MM.1S (cell line): Measurements from ENCODE around the gene CIB1.

Experiments used
- DNase-seq: peaks from one replicate; pipeline ENCODE4 v3.0.0-alpha.2; 2015
- H2AFZ ChIP-seq: fragments of 300-600 bp; sonication (generic); 2 replicates; pipeline ENCODE4 v1.6.0; 2016; ENCODE audit warnings: antibody characterized with exemption, low read length
- H3F3A ChIP-seq: fragments of 300-600 bp; sonication (generic); 2 replicates; pipeline ENCODE4 v1.6.1; 2016; ENCODE audit warnings: mild to moderate bottlenecking, antibody characterized with exemption, low read length, moderate library complexity, mixed read lengths; ENCODE audit not compliant: insufficient read depth
- H3K27ac ChIP-seq: fragments of 300-600 bp; sonication (generic); 2 replicates; pipeline ENCODE4 v1.5.1; 2016; ENCODE audit warnings: mild to moderate bottlenecking, low read length
- H3K27me3 ChIP-seq: fragments of 300-600 bp; sonication (generic); replicated peaks from 2 replicates; pipeline ENCODE4 v1.6.0; 2016; ENCODE audit warnings: low read length; ENCODE audit not compliant: insufficient read depth
- H3K36me3 ChIP-seq: fragments of 300-600 bp; sonication (generic); replicated peaks from 2 replicates; pipeline ENCODE4 v1.6.1; 2016; ENCODE audit warnings: mild to moderate bottlenecking, low read length, mixed read lengths; ENCODE audit not compliant: insufficient read depth
- H3K4me1 ChIP-seq: fragments of 300-600 bp; sonication (generic); 2 replicates; pipeline ENCODE4 v1.6.1; 2016; ENCODE audit warnings: low read length, mixed read lengths
- H3K4me2 ChIP-seq: fragments of 300-600 bp; sonication (generic); 2 replicates; pipeline ENCODE4 v1.6.0; 2016; ENCODE audit warnings: low read depth, low read length
- H3K4me3 ChIP-seq: fragments of 300-600 bp; sonication (generic); 2 replicates; pipeline ENCODE4 v1.5.1; 2016; ENCODE audit warnings: low read length, mixed read lengths
- H3K79me2 ChIP-seq: fragments of 300-600 bp; sonication (generic); 2 replicates; pipeline ENCODE4 v1.6.1; 2016; ENCODE audit warnings: mixed run types, low read length, mixed read lengths
- H3K9ac ChIP-seq: fragments of 300-600 bp; sonication (generic); 2 replicates; pipeline ENCODE4 v1.6.1; 2016; ENCODE audit warnings: low read length, mixed read lengths
- H3K9me2 ChIP-seq: fragments of 300-600 bp; sonication (generic); replicated peaks from 2 replicates; pipeline ENCODE4 v1.6.1; 2016; ENCODE audit warnings: mild to moderate bottlenecking, low read length, mixed read lengths; ENCODE audit not compliant: insufficient read depth
- H3K9me3 ChIP-seq: fragments of 300-600 bp; sonication (generic); replicated peaks from 2 replicates; pipeline ENCODE4 v1.6.1; 2016; ENCODE audit warnings: mild to moderate bottlenecking, low read length, mixed read lengths; ENCODE audit not compliant: insufficient read depth
- H4K20me1 ChIP-seq: fragments of 300-600 bp; sonication (generic); 2 replicates; pipeline ENCODE4 v1.6.1; 2016; ENCODE audit warnings: mild to moderate bottlenecking, low read length, moderate library complexity, mixed read lengths; ENCODE audit not compliant: insufficient read depth
- CTCF ChIP-seq: fragments of 300-600 bp; sonication (generic); IDR thresholded peaks from 2 replicates; pipeline ENCODE4 v1.5.1; 2016; ENCODE audit warnings: antibody characterized with exemption, low read length, mixed read lengths
- EZH2 ChIP-seq: fragments of 300-600 bp; sonication (generic); optimal IDR thresholded peaks from 2 replicates; pipeline ENCODE3; 2017; ENCODE audit warnings: low read depth, mild to moderate bottlenecking, antibody characterized with exemption, low read length, mixed read lengths
- EZH2phosphoT487 ChIP-seq: fragments of 300-600 bp; sonication (generic); IDR thresholded peaks from 2 replicates; pipeline ENCODE4 v1.6.1; 2018; ENCODE audit warnings: antibody characterized with exemption, low read length

CIB1 gene

DNA sequence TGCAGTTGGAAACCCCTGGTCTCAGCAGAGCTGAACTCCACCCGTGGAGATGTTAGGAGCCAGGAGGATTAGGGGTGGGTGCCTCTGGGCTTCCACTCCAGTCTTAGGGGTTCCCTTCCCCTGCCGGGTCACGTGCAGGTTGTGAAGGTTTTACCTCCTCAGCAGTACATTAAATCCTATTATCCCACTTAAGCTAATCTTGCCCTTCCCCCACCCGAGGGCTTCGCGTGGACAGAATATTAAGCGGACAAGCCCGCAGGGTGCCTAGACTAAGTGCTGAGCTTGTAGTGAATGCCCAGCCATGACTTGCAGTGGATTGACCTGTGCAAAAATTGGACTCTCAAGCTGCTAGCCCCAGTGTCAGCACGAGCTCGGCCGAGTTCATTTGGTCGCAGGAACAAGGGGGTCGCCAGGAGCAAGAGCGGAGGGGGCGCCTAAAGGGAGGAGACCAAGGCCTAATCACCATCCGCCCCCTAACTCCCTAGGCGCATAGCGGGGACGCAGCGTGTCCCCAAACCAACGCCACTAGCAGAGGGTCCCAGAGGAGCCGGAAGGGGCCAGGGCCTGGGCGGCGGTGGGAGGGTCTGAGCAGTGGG lies 33.1 kb downstream of the CIB1 start:
- Histone ChIP-seq H3K36me3 (no peaks in the 10 kb centered on the region), H3K9me2 (no peaks in the 10 kb centered on the region), H2AFZ (peak overlapping the region; percentile 67), H3F3A (peaks cover 12% of the 10 kb centered on the region; the same call in 1 of the 2 replicates), H3K4me2 (peak overlapping the region; percentile 95), H3K4me3 (peak overlapping the region; percentile 88), H3K4me1 (peaks cover 10% of the 10 kb centered on the region), H4K20me1 (no peaks in the 10 kb centered on the region), H3K27me3 (no peaks in the 10 kb centered on the region), H3K9me3 (no peaks in the 10 kb centered on the region), H3K9ac (peak overlapping the region; percentile 68; the same call in 1 of the 2 replicates), H3K27ac (no peak overlapping the region), H3K79me2 (peaks cover 46% of the 10 kb centered on the region)
- no peak for DNase-seq
- no peak for TF ChIP-seq EZH2phosphoT487
- no peak for TF ChIP-seq CTCF
- no peak for TF ChIP-seq EZH2

DNA sequence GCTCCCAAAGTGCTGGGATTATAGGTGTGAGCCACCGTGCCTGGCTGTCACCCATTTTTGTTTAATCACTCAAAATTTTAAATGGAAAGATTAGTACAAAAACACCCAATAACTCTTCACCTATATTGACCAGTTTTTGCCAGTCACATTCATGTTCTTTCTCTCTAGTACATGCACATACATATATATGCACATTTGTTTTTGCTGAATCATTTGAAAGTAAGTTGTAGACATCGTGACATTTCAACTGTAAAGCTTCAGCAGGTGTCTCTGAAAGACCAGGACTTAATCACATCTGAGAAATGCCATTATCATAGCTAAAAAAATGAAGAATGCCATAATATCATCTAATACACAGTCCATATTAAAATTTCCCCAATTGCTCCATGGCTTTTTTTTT lies 39.1 kb downstream of the CIB1 start:
- H3F3A ChIP-seq: peaks cover 27% of the 10 kb centered on the region
- H3K4me3 ChIP-seq: no peak overlapping the region
- H3K9me2 ChIP-seq: no peaks in the 10 kb centered on the region
- peaks cover 35% of the 10 kb centered on the region for H3K79me2 ChIP-seq
- no peak for DNase-seq
- H3K27me3 ChIP-seq: no peaks in the 10 kb centered on the region
- peaks cover 37% of the 10 kb centered on the region for H3K4me1 ChIP-seq
- H3K4me2 ChIP-seq: no peak overlapping the region
- no peak overlapping the region for H3K9ac ChIP-seq
- no peaks in the 10 kb centered on the region for H3K9me3 ChIP-seq
- TF ChIP-seq EZH2phosphoT487 (no peak), EZH2 (no peak), CTCF (no peak)
- H2AFZ ChIP-seq: no peak overlapping the region
- H3K36me3 ChIP-seq: no peaks in the 10 kb centered on the region
- no peaks in the 10 kb centered on the region for H4K20me1 ChIP-seq
- H3K27ac ChIP-seq: no peak overlapping the region

GRCh38 chr15:90192961-90193786 lies 40.6 kb downstream of the CIB1 start:
- Histone ChIP-seq H3K36me3 (no peaks in the 10 kb centered on the region), H3K9me2 (no peaks in the 10 kb centered on the region), H2AFZ (no peak overlapping the region), H3K4me2 (no peak overlapping the region; the same call in 1 of the 2 replicates), H3K27me3 (no peaks in the 10 kb centered on the region), H3K79me2 (peaks cover 41% of the 10 kb centered on the region), H3K9ac (no peak overlapping the region), H3K9me3 (no peaks in the 10 kb centered on the region), H3F3A (peaks cover 30% of the 10 kb centered on the region), H3K4me3 (no peak overlapping the region), H3K4me1 (peaks cover 44% of the 10 kb centered on the region), H4K20me1 (no peaks in the 10 kb centered on the region), H3K27ac (peak overlapping the region; percentile 94; the same call in 1 of the 2 replicates)
- TF ChIP-seq EZH2 (no peak), EZH2phosphoT487 (no peak), CTCF (no peak)
- no peak for DNase-seq
